HFF-Myc (cell line): ENCODE measurements around the gene OSER1.

ENCODE experiments used
- DNase-seq: peaks from one replicate; pipeline ENCODE4 v3.0.0-alpha.2; 2011; ENCODE audit warnings: low read depth; ENCODE audit errors: extremely low read depth
- H3K4me3 ChIP-seq: replicated peaks from 2 replicates; pipeline ENCODE4 v1.5.1; 2011; ENCODE audit warnings: low read depth, mild to moderate bottlenecking, control low read depth, low read length
- CTCF ChIP-seq: IDR thresholded peaks from 2 replicates; pipeline ENCODE4 v1.5.1; 2012; ENCODE audit warnings: mild to moderate bottlenecking, low read depth, low read length, control low read depth; ENCODE audit errors: missing control alignments

OSER1 gene

GRCh38 chr20:44219170-44219730 lies 8.7 kb upstream of the OSER1 start:
- no peak overlapping the region for H3K4me3 ChIP-seq
- DNase-seq = no peak
- TF ChIP-seq CTCF = no peak

- DNase-seq = no peak
- H3K4me3 ChIP-seq = no peak overlapping the region
- no peak for TF ChIP-seq CTCF
Observed at GRCh38 chr20:44218446-44218845, 7.9 kb upstream of the OSER1 start.

GRCh38 chr20:44217342-44218092 lies 6.9 kb upstream of the OSER1 start:
- TF ChIP-seq CTCF = peak; percentile 98
- no peak overlapping the region for H3K4me3 ChIP-seq
- DNase-seq = no peak

GRCh38 chr20:44215125-44215524 lies 4.6 kb upstream of the OSER1 start:
- DNase-seq = no peak
- no peak overlapping the region for H3K4me3 ChIP-seq
- peak; percentile 83 for TF ChIP-seq CTCF

GRCh38 chr20:44212792-44213191 lies 2.2 kb upstream of the OSER1 start:
- no peak overlapping the region for H3K4me3 ChIP-seq
- no peak for TF ChIP-seq CTCF
- no peak for DNase-seq

GRCh38 chr20:44211177-44212039 lies 837 bp upstream of the OSER1 start:
- DNase-seq = no peak
- peak overlapping the region; percentile 98 for H3K4me3 ChIP-seq
- TF ChIP-seq CTCF = no peak
